OCI-LY3 (cell line): ENCODE data around the gene PLEKHA4.
"Not testable (repeated sequence)": the region's sequence is repeated elsewhere in the genome, so short reads cannot be mapped to it uniquely, and the experiment has no call there.

ENCODE experiments used
- H2AFZ ChIP-seq: fragments of 200-600, 300-600 bp; shearing (Covaris generic); 2 replicates; pipeline ENCODE4 v1.6.0; 2014; ENCODE audit warnings: antibody characterized with exemption, low read depth, low read length
- H3K27ac ChIP-seq: fragments of 200-600, 300-600 bp; sonication (generic); 2 replicates; pipeline ENCODE4 v1.5.1; 2014; ENCODE audit warnings: mild to moderate bottlenecking, low read length, moderate library complexity, mixed read lengths
- H3K27me3 ChIP-seq: fragments of 200-600, 300-600 bp; sonication (generic); 2 replicates; pipeline ENCODE4 v1.6.1; 2014; ENCODE audit warnings: low read depth, low read length, mixed read lengths
- H3K36me3 ChIP-seq: fragments of 200-600, 300-600 bp; sonication (generic); replicated peaks from 2 replicates; pipeline ENCODE3; 2014; ENCODE audit warnings: low read depth, low read length, mixed read lengths
- H3K4me1 ChIP-seq: fragments of 300-600, 200-600 bp; sonication (generic); 2 replicates; pipeline ENCODE4 v1.6.1; 2014; ENCODE audit warnings: low read length, mixed read lengths
- H3K4me2 ChIP-seq: fragments of 200-600, 300-600 bp; sonication (generic); 2 replicates; pipeline ENCODE4 v1.6.1; 2014; ENCODE audit warnings: low read length, mixed read lengths
- H3K4me3 ChIP-seq: fragments of 300-600, 200-600 bp; sonication (generic); 2 replicates; pipeline ENCODE4 v1.5.1; 2014; ENCODE audit warnings: antibody characterized with exemption, mild to moderate bottlenecking, low read length, moderate library complexity
- H3K79me2 ChIP-seq: fragments of 300-600, 200-600 bp; shearing (Covaris generic); 2 replicates; pipeline ENCODE4 v1.6.1; 2014; ENCODE audit warnings: mild to moderate bottlenecking, low read length, mixed read lengths
- H3K9ac ChIP-seq: fragments of 300-600, 200-600 bp; shearing (Covaris generic); 2 replicates; pipeline ENCODE4 v1.6.0; 2014; ENCODE audit warnings: mild to moderate bottlenecking, low read length, moderate library complexity
- H3K9me3 ChIP-seq: fragments of 200-600, 300-600 bp; shearing (Covaris generic); 2 replicates; pipeline ENCODE4 v1.6.1; 2014; ENCODE audit warnings: low read length, mixed read lengths; ENCODE audit not compliant: insufficient read depth
- H4K20me1 ChIP-seq: fragments of 200-600, 300-600 bp; sonication (generic); 2 replicates; pipeline ENCODE4 v1.6.1; 2016; ENCODE audit warnings: low read length, mixed read lengths; ENCODE audit not compliant: insufficient read depth
- EZH2phosphoT487 ChIP-seq: fragments of 200-600 bp; shearing (Covaris generic); IDR thresholded peaks from 2 replicates; pipeline ENCODE4 v1.6.1; 2018; ENCODE audit warnings: antibody characterized with exemption, mixed run types, low read depth
- TF ChIP-seq, protein P1 (sequence below): fragments of 200-600, 300-600 bp; sonication (generic); IDR thresholded peaks from 2 replicates; pipeline ENCODE4 v1.5.1; 2014; ENCODE audit warnings: antibody characterized with exemption, low read length, low read depth

Gene PLEKHA4

DNA sequence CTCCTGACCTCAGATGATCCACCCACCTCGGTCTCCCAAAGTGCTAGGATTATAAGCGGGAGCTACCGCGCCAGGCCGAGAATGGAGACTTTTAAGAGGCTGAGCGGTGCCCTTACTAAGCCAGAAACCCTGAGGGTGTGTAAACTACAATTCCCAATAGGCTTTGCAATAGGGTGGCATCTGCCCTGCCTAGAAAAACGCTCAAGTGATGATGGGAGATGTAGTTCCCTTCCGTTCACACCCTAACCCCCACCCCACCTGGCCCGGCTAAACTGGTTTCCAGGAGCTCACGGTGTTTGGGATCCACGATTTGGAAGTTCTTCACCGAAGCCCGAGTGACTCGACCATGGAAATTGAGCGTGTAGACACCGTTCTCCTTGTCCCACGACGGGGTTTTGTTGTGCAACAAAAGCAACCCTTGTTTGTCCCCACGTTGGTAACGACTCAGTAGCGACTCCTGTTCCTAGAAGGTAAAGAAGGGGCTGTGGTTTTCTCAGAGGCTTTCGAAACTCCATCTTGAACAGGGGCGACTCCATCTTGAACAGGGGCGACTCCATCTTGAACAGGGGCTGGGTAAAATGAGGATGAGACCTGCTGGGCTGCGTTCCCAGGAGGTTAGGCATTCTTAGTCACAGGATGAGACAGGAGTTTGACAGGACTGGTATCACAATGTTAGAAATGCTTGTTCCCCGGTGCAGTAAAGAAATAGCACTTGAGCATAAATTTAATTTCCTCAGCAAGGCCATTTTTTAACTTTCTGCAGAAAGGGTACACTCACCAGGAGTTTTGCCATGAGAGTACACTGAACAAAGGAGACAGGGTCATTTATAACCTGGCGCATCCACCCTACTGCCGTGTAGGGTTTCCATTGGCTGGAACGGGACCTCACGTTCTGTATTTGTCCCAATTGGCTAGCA is 13.6 kb upstream of the PLEKHA4 start:
- Histone ChIP-seq H3K4me3 (no peak overlapping the region), H4K20me1 (no peaks in the 10 kb centered on the region), H3K36me3 (peaks cover 29% of the 10 kb centered on the region), H3K9ac (no peak overlapping the region), H2AFZ (no peak overlapping the region), H3K79me2 (peaks cover 4% of the 10 kb centered on the region), H3K4me1 (peaks cover 46% of the 10 kb centered on the region), H3K9me3 (peaks cover 11% of the 10 kb centered on the region), H3K27ac (peak overlapping the region; percentile 75), H3K27me3 (no peaks in the 10 kb centered on the region), H3K4me2 (no peak overlapping the region)
- TF ChIP-seq EZH2phosphoT487 = no peak
- TF ChIP-seq, protein P1, sequence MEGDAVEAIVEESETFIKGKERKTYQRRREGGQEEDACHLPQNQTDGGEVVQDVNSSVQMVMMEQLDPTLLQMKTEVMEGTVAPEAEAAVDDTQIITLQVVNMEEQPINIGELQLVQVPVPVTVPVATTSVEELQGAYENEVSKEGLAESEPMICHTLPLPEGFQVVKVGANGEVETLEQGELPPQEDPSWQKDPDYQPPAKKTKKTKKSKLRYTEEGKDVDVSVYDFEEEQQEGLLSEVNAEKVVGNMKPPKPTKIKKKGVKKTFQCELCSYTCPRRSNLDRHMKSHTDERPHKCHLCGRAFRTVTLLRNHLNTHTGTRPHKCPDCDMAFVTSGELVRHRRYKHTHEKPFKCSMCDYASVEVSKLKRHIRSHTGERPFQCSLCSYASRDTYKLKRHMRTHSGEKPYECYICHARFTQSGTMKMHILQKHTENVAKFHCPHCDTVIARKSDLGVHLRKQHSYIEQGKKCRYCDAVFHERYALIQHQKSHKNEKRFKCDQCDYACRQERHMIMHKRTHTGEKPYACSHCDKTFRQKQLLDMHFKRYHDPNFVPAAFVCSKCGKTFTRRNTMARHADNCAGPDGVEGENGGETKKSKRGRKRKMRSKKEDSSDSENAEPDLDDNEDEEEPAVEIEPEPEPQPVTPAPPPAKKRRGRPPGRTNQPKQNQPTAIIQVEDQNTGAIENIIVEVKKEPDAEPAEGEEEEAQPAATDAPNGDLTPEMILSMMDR = no peak

DNA sequence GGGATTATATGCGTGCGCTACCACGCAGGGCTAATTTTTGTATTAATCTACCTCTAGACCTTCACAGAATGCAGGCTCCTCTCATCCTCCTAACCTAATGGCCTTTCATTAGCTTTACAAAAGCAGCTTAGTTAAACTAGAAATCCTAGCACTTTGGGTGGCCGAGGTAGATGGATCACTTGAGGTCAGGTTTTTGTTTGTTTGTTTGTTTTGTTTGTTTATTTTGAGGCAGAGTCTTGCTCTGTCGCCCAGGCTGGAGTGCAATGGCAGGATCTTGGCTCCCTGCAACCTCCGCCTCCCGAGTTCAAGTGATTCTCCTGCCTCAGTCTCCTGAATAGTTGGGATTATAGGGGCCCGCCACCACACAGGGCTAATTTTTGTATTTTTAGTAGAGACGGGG is 11.3 kb upstream of the PLEKHA4 start:
- not testable (repeated sequence) for H3K4me2 ChIP-seq, H3K9ac ChIP-seq, H2AFZ ChIP-seq, H3K27ac ChIP-seq, H3K4me3 ChIP-seq, H3K27me3 ChIP-seq, H4K20me1 ChIP-seq
- peaks cover 39% of the 10 kb centered on the region for H3K4me1 ChIP-seq
- peaks cover 37% of the 10 kb centered on the region for H3K36me3 ChIP-seq
- H3K9me3 ChIP-seq = peaks cover 11% of the 10 kb centered on the region
- H3K79me2 ChIP-seq = peaks cover 21% of the 10 kb centered on the region

GRCh38 chr19:48879025-48879637 is 10.7 kb upstream of the PLEKHA4 start:
- no peak overlapping the region for H2AFZ ChIP-seq
- H3K4me2 ChIP-seq = no peak overlapping the region
- peaks cover 27% of the 10 kb centered on the region for H3K79me2 ChIP-seq
- H3K4me1 ChIP-seq = peaks cover 43% of the 10 kb centered on the region
- no peak overlapping the region for H3K4me3 ChIP-seq
- H3K9me3 ChIP-seq = peaks cover 11% of the 10 kb centered on the region
- TF ChIP-seq, protein P1 = no peak
- TF ChIP-seq EZH2phosphoT487 = no peak
- no peak overlapping the region for H3K9ac ChIP-seq
- H3K36me3 ChIP-seq = peaks cover 43% of the 10 kb centered on the region
- H3K27me3 ChIP-seq = no peaks in the 10 kb centered on the region
- no peak overlapping the region for H3K27ac ChIP-seq
- peaks cover 1% of the 10 kb centered on the region; the same call in 1 of the 2 replicates for H4K20me1 ChIP-seq

GRCh38 chr19:48878196-48879024 is 10.0 kb upstream of the PLEKHA4 start:
- Histone ChIP-seq H3K9ac (no peak overlapping the region), H4K20me1 (peaks cover 8% of the 10 kb centered on the region), H3K4me3 (no peak overlapping the region), H3K27me3 (no peaks in the 10 kb centered on the region), H3K4me2 (no peak overlapping the region), H3K4me1 (peaks cover 50% of the 10 kb centered on the region), H3K27ac (no peak overlapping the region), H3K36me3 (peaks cover 44% of the 10 kb centered on the region), H2AFZ (no peak overlapping the region), H3K79me2 (peaks cover 34% of the 10 kb centered on the region), H3K9me3 (peaks cover 11% of the 10 kb centered on the region)
- TF ChIP-seq, protein P1 = no peak
- TF ChIP-seq EZH2phosphoT487 = no peak
